HAP-1 (cell line): ENCODE results near the gene BATF.
"Not testable (repeated sequence)": the region's sequence is repeated elsewhere in the genome, so short reads cannot be mapped to it uniquely, and the experiment has no call there.

Experiments used
- DNase-seq, 2 experiments: peaks; one replicate each; pipeline ENCODE4 v3.0.0-alpha.2; 2016 to 2020; ENCODE audit warnings: low spot score in 2 of 2
- H3K27me3 ChIP-seq: fragments of 250-450 bp; sonication (Bioruptor Pico); 2 replicates; pipeline ENCODE4 v1.5.1; 2020; ENCODE audit warnings: low read depth, mild to moderate bottlenecking, moderate library complexity
- H3K36me3 ChIP-seq: fragments of 250-450 bp; sonication (Bioruptor Pico); replicated peaks from 2 replicates; pipeline ENCODE4 v1.5.1; 2020; ENCODE audit warnings: mild to moderate bottlenecking
- H3K4me1 ChIP-seq: fragments of 250-450 bp; sonication (Bioruptor Pico); 2 replicates; pipeline ENCODE4 v1.5.1; 2020; ENCODE audit warnings: mild to moderate bottlenecking
- H3K4me3 ChIP-seq: fragments of 250-450 bp; sonication (Bioruptor Pico); 2 replicates; pipeline ENCODE4 v1.5.1; 2020; ENCODE audit warnings: mild to moderate bottlenecking, moderate library complexity
- H3K9me3 ChIP-seq: fragments of 250-450 bp; sonication (Bioruptor Pico); 2 replicates; pipeline ENCODE4 v1.5.1; 2020; ENCODE audit warnings: mild to moderate bottlenecking, moderate library complexity
- in situ Hi-C: fragments of 300-500 bp; cut with MboI; formaldehyde crosslinking; loops from 3 replicates; pipeline ENCODE4 v1.14.3; 2020; ENCODE audit warnings: low sequenced_read_pairs, inconsistent platforms, mixed read lengths

The BATF gene

GRCh38 chr14:75522224-75522982 is at the start of gene BATF:
TSS of gene BATF (plus strand) at chr14:75522469. CDS start at chr14:75522683, 214 bp downstream.
- DNase-seq: no peak
- H3K9me3 ChIP-seq: no peaks in the 10 kb centered on the region
- no peak within 1 kb of the TSS for H3K4me3 ChIP-seq

GRCh38 chr14:75474127-75474526 is 48.1 kb upstream of the BATF start:
- Histone ChIP-seq H3K36me3 (peaks cover 27% of the 10 kb centered on the region), H3K4me1 (peaks cover 13% of the 10 kb centered on the region)
- H3K27me3 ChIP-seq, H3K4me3 ChIP-seq, H3K9me3 ChIP-seq, in situ Hi-C loops: not testable (repeated sequence)
- DNase-seq: peak in 1 of 2 experiments; percentile 60

More at GRCh38 chr14:75522224-75522982, at the start of gene BATF:
- in situ Hi-C loops: no loop called here
- H3K27me3 ChIP-seq: peaks cover 12% of the 10 kb centered on the region
- H3K4me1 ChIP-seq: no peaks in the 10 kb centered on the region
- no peaks in the 10 kb centered on the region for H3K36me3 ChIP-seq

GRCh38 chr14:75476274-75476995 is 45.8 kb upstream of the BATF start:
- DNase-seq: peak in 1 of 2 experiments; percentile 38
- H3K36me3 ChIP-seq: peaks cover 12% of the 10 kb centered on the region

GRCh38 chr14:75477881-75478280 is 44.4 kb upstream of the BATF start:
- Histone ChIP-seq H3K9me3 (no peaks in the 10 kb centered on the region), H3K4me1 (peaks cover 34% of the 10 kb centered on the region), H3K27me3 (no peaks in the 10 kb centered on the region), H3K4me3 (no peak overlapping the region), H3K36me3 (no peaks in the 10 kb centered on the region)
- no peak for DNase-seq
- in situ Hi-C loops: no loop called here

More at GRCh38 chr14:75476274-75476995, 45.8 kb upstream of the BATF start:
- no peak overlapping the region for H3K4me3 ChIP-seq
- in situ Hi-C loops: no loop called here
- no peaks in the 10 kb centered on the region for H3K9me3 ChIP-seq
- H3K27me3 ChIP-seq: no peaks in the 10 kb centered on the region
- peaks cover 33% of the 10 kb centered on the region for H3K4me1 ChIP-seq

- Histone ChIP-seq H3K4me1 (peaks cover 22% of the 10 kb centered on the region), H3K27me3 (no peaks in the 10 kb centered on the region), H3K36me3 (no peaks in the 10 kb centered on the region), H3K4me3 (no peak overlapping the region), H3K9me3 (no peaks in the 10 kb centered on the region)
- DNase-seq: peak; percentile 76 to 94
- in situ Hi-C loops: loop anchor here (10.0 kb wide), 1 partner anchor 355 kb away; the partner anchor contains the start of gene NEK9
Measured at GRCh38 chr14:75479770-75480600, 42.3 kb upstream of the BATF start.

- H3K9me3 ChIP-seq: no peaks in the 10 kb centered on the region
- no peaks in the 10 kb centered on the region for H3K27me3 ChIP-seq
- H3K4me3 ChIP-seq: no peak overlapping the region
- peaks cover 22% of the 10 kb centered on the region for H3K4me1 ChIP-seq
- in situ Hi-C loops: loop anchor here (10.0 kb wide), 1 partner anchor 358 kb away; the partner anchor contains the start of gene NEK9
- H3K36me3 ChIP-seq: no peaks in the 10 kb centered on the region
- no peak for DNase-seq
Measured at GRCh38 chr14:75482366-75482765, 39.9 kb upstream of the BATF start.

- no peaks in the 10 kb centered on the region for H3K36me3 ChIP-seq
- in situ Hi-C loops: loop anchor here (5.0 to 10.0 kb wide), 2 partner anchors 178 to 360 kb away; partner anchors contain the start of gene NEK9
- no peaks in the 10 kb centered on the region for H3K9me3 ChIP-seq
- H3K4me3 ChIP-seq: no peak overlapping the region
- H3K4me1 ChIP-seq: peaks cover 16% of the 10 kb centered on the region
- H3K27me3 ChIP-seq: no peaks in the 10 kb centered on the region
- no peak for DNase-seq
Measured at GRCh38 chr14:75484711-75485429, 37.4 kb upstream of the BATF start.

GRCh38 chr14:75486318-75486717 is 36.0 kb upstream of the BATF start:
- in situ Hi-C loops: loop anchor here (5.0 to 10.0 kb wide), 2 partner anchors 179 to 362 kb away; partner anchors contain the start of gene NEK9
- H3K4me1 ChIP-seq: peaks cover 2% of the 10 kb centered on the region; the same call in 1 of the 2 replicates
- no peaks in the 10 kb centered on the region; the same call in 1 of the 2 replicates for H3K27me3 ChIP-seq
- no peaks in the 10 kb centered on the region for H3K36me3 ChIP-seq
- no peak overlapping the region for H3K4me3 ChIP-seq
- no peak for DNase-seq
- no peaks in the 10 kb centered on the region for H3K9me3 ChIP-seq

GRCh38 chr14:75487155-75487671 is 35.1 kb upstream of the BATF start:
- Histone ChIP-seq H3K9me3 (no peaks in the 10 kb centered on the region), H3K4me1 (no peaks in the 10 kb centered on the region), H3K4me3 (no peak overlapping the region), H3K36me3 (no peaks in the 10 kb centered on the region), H3K27me3 (no peaks in the 10 kb centered on the region; the same call in 1 of the 2 replicates)
- in situ Hi-C loops: loop anchor here (5.0 to 10.0 kb wide), 2 partner anchors 180 to 362 kb away; partner anchors contain the start of gene NEK9
- no peak for DNase-seq

GRCh38 chr14:75489480-75489837 is 32.8 kb upstream of the BATF start:
- H3K27me3 ChIP-seq: no peaks in the 10 kb centered on the region; the same call in 1 of the 2 replicates
- H3K4me3 ChIP-seq: no peak overlapping the region
- DNase-seq: no peak
- no peaks in the 10 kb centered on the region for H3K36me3 ChIP-seq
- in situ Hi-C loops: loop anchor here (5.0 to 10.0 kb wide), 2 partner anchors 182 to 365 kb away; partner anchors contain the start of gene NEK9
- H3K4me1 ChIP-seq: no peaks in the 10 kb centered on the region
- H3K9me3 ChIP-seq: no peaks in the 10 kb centered on the region

- in situ Hi-C loops: no loop called here
- DNase-seq: no peak
- H3K27me3 ChIP-seq: no peaks in the 10 kb centered on the region; the same call in 1 of the 2 replicates
- H3K4me1 ChIP-seq: no peaks in the 10 kb centered on the region
- no peak overlapping the region for H3K4me3 ChIP-seq
- H3K36me3 ChIP-seq: no peaks in the 10 kb centered on the region
- H3K9me3 ChIP-seq: no peaks in the 10 kb centered on the region
Measured at GRCh38 chr14:75491376-75491978, 30.8 kb upstream of the BATF start.

- Histone ChIP-seq H3K4me3 (no peak overlapping the region), H3K9me3 (no peaks in the 10 kb centered on the region), H3K36me3 (no peaks in the 10 kb centered on the region), H3K27me3 (no peaks in the 10 kb centered on the region; the same call in 1 of the 2 replicates), H3K4me1 (no peaks in the 10 kb centered on the region)
- in situ Hi-C loops: no loop called here
- DNase-seq: no peak
Measured at GRCh38 chr14:75492832-75493591, 29.3 kb upstream of the BATF start.
